H1 (cell line): ENCODE measurements around the gene HMX1. TPM values are rescaled to one million over a fixed set of nuclear protein-coding genes. Genes with fewer than 3 reads are reported as not detected.

Source experiments
- CTCF ChIA-PET: fragments of 300-600 bp; sonication (Branson Sonifier 250); formaldehyde crosslinking; loops from one replicate; lab custom pipeline; 2021; ENCODE audit not compliant: partially characterized antibody; lab: Charles Lee
- POLR2A ChIA-PET: fragments of 300-600 bp; sonication (Branson Sonifier 250); formaldehyde crosslinking; loops from one replicate; lab custom pipeline; 2021; ENCODE audit warnings: inconsistent platforms; ENCODE audit not compliant: partially characterized antibody; lab: Charles Lee
- DNase-seq, 2 experiments: peaks; one replicate each; pipeline versions ENCODE4 v3.0.0 to v3.0.0-alpha.2; 2010 to 2022; ENCODE audit warnings: low spot score in 2 of 2, low read depth in 1 of 2, mixed read lengths in 1 of 2
- FAIRE-seq: peaks from 2 replicates; lab custom pipeline; 2011; peaks lifted over from hg19 to GRCh38; lab: Jason Lieb, UNC
- H2AFZ ChIP-seq: 2 replicates; pipeline ENCODE4 v1.8.1; 2012; ENCODE audit warnings: low read length, inconsistent platforms
- H2AK5ac ChIP-seq: 2 replicates; pipeline ENCODE4 v1.6.1; 2013; ENCODE audit warnings: low read depth, low read length
- H2BK120ac ChIP-seq: replicated peaks from 2 replicates; pipeline ENCODE3; 2013; ENCODE audit warnings: low read depth, low read length, inconsistent platforms
- H2BK12ac ChIP-seq: 2 replicates; pipeline ENCODE4 v1.6.1; 2013; ENCODE audit warnings: low read depth, low read length
- H2BK15ac ChIP-seq: 2 replicates; pipeline ENCODE4 v1.6.1; 2013; ENCODE audit warnings: low read length
- H2BK20ac ChIP-seq: 2 replicates; pipeline ENCODE4 v1.6.1; 2013; ENCODE audit warnings: low read length
- H2BK5ac ChIP-seq: 2 replicates; pipeline ENCODE4 v1.6.1; 2013; ENCODE audit warnings: low read depth, low read length
- H3K14ac ChIP-seq: 2 replicates; pipeline ENCODE4 v1.6.1; 2013; ENCODE audit warnings: inconsistent platforms; ENCODE audit not compliant: insufficient read length
- H3K18ac ChIP-seq: 2 replicates; pipeline ENCODE4 v1.6.1; 2013; ENCODE audit warnings: low read length; ENCODE audit errors: extremely low read depth
- H3K23ac ChIP-seq: 2 replicates; pipeline ENCODE4 v1.6.1; 2013; ENCODE audit warnings: inconsistent platforms; ENCODE audit not compliant: insufficient read length
- H3K23me2 ChIP-seq: 2 replicates; pipeline ENCODE4 v1.6.1; 2013; ENCODE audit warnings: low read depth, low read length
- H3K27ac ChIP-seq: 2 replicates; pipeline ENCODE4 v1.6.1; 2011; ENCODE audit warnings: low read depth, low read length, inconsistent platforms
- H3K27me3 ChIP-seq, 4 experiments: replicated peaks in 1 of 4; 1 replicate in 1 of 4; 2 replicates in 3 of 4; pipeline versions ENCODE4 v1.6.1 to v1.8.1; 2011 to 2013; ENCODE audit warnings: low read length in 3 of 4, mild to moderate bottlenecking in 3 of 4, inconsistent platforms in 2 of 4, mixed read lengths in 2 of 4, moderate library complexity in 1 of 4; ENCODE audit not compliant: control insufficient read depth in 3 of 4, insufficient read depth in 3 of 4; ENCODE audit errors: extremely low read depth in 1 of 4
- H3K36me3 ChIP-seq, 4 experiments: 2 replicates each; pipeline versions ENCODE4 v1.6.1 to v1.8.1; 2011 to 2013; ENCODE audit warnings: mild to moderate bottlenecking in 4 of 4, low read length in 3 of 4, moderate library complexity in 2 of 4, control low read depth in 1 of 4, inconsistent platforms in 1 of 4; ENCODE audit not compliant: insufficient read depth in 4 of 4, control insufficient read depth in 2 of 4
- H3K4ac ChIP-seq: replicated peaks from 2 replicates; pipeline ENCODE3; 2013; ENCODE audit warnings: low read length, low read depth, mixed read lengths, inconsistent platforms; ENCODE audit not compliant: insufficient read length
- H3K4me1 ChIP-seq, 4 experiments: replicated peaks in 1 of 4; 1 replicate in 1 of 4; 2 replicates in 3 of 4; pipeline versions ENCODE4 v1.6.1 to v1.8.1; 2011 to 2013; ENCODE audit warnings: low read length in 3 of 4, inconsistent platforms in 2 of 4, mixed read lengths in 1 of 4; ENCODE audit not compliant: insufficient read depth in 4 of 4, control insufficient read depth in 3 of 4
- H3K4me2 ChIP-seq, 2 experiments: 2 replicates each; pipeline versions ENCODE4 v1.6.1 to v1.8.1; 2011 to 2013; ENCODE audit warnings: low read depth in 2 of 2, low read length in 2 of 2, control low read depth in 1 of 2, inconsistent platforms in 1 of 2, mild to moderate bottlenecking in 1 of 2; ENCODE audit not compliant: insufficient read depth in 1 of 2
- H3K4me3 ChIP-seq, 4 experiments: fragments of 200-600, 300-600 bp in 1 of 4; sonication (generic), shearing (Covaris generic), sonication (Bioruptor Twin) in 1 of 4; 2 replicates each; pipeline versions ENCODE4 v1.5.1 to v1.8.1; 2011 to 2016; ENCODE audit warnings: low read length in 4 of 4, low read depth in 3 of 4, control low read depth in 2 of 4, inconsistent platforms in 2 of 4, mild to moderate bottlenecking in 2 of 4, mixed read lengths in 1 of 4, moderate library complexity in 1 of 4; ENCODE audit not compliant: insufficient read depth in 2 of 4; ENCODE audit errors: extremely low read depth in 1 of 4
- H3K56ac ChIP-seq: replicated peaks from 2 replicates; pipeline ENCODE3; 2013; ENCODE audit warnings: low read depth, mild to moderate bottlenecking, mixed read lengths, low read length, inconsistent platforms; ENCODE audit not compliant: insufficient read length
- H3K79me1 ChIP-seq: 2 replicates; pipeline ENCODE4 v1.6.1; 2013; ENCODE audit warnings: low read depth, low read length, control low read depth
- H3K79me2 ChIP-seq, 2 experiments: 2 replicates each; pipeline versions ENCODE4 v1.6.1 to v1.8.1; 2012 to 2013; ENCODE audit warnings: low read length in 2 of 2, mild to moderate bottlenecking in 2 of 2, inconsistent platforms in 1 of 2; ENCODE audit not compliant: insufficient read depth in 2 of 2, control insufficient read depth in 1 of 2
- H3K9ac ChIP-seq, 4 experiments: replicated peaks in 1 of 4; 1 replicate in 1 of 4; 2 replicates in 3 of 4; pipeline versions ENCODE4 v1.6.1 to v1.8.1; 2011 to 2013; ENCODE audit warnings: low read depth in 3 of 4, low read length in 3 of 4, control low read depth in 2 of 4, mild to moderate bottlenecking in 2 of 4, moderate library complexity in 2 of 4, inconsistent platforms in 1 of 4; ENCODE audit errors: extremely low read depth in 1 of 4
- H3K9me3 ChIP-seq, 2 experiments: 2 replicates each; pipeline versions ENCODE4 v1.6.1 to v1.8.1; 2012 to 2013; ENCODE audit warnings: mild to moderate bottlenecking in 2 of 2, moderate library complexity in 2 of 2, control low read depth in 1 of 2, inconsistent platforms in 1 of 2, low read depth in 1 of 2, low read length in 1 of 2, mixed read lengths in 1 of 2; ENCODE audit not compliant: insufficient read depth in 2 of 2
- H4K20me1 ChIP-seq, 2 experiments: replicated peaks in 1 of 2; 2 replicates each; pipeline versions ENCODE3 to v1.8.1; 2011 to 2013; ENCODE audit warnings: inconsistent platforms in 2 of 2, low read length in 2 of 2, mild to moderate bottlenecking in 1 of 2; ENCODE audit not compliant: insufficient read depth in 2 of 2, control insufficient read depth in 1 of 2
- H4K5ac ChIP-seq: 2 replicates; pipeline ENCODE4 v1.6.1; 2013; ENCODE audit warnings: low read length, low read depth, mixed read lengths, inconsistent platforms; ENCODE audit not compliant: insufficient read length
- H4K8ac ChIP-seq: 2 replicates; pipeline ENCODE4 v1.8.0; 2013; ENCODE audit warnings: mild to moderate bottlenecking, moderate library complexity, low read length, inconsistent platforms; ENCODE audit not compliant: insufficient read depth; ENCODE audit errors: extremely low read depth
- H4K91ac ChIP-seq: replicated peaks from 2 replicates; pipeline ENCODE3; 2013; ENCODE audit warnings: low read length, mixed read lengths, inconsistent platforms; ENCODE audit not compliant: insufficient read length
- SAP30 ChIP-seq: fragments of 300-600 bp; sonication (generic); IDR thresholded peaks from 2 replicates; pipeline ENCODE4 v1.7.1; 2012; ENCODE audit warnings: low read length, moderate library complexity, mild to moderate bottlenecking, inconsistent platforms; ENCODE audit not compliant: insufficient read depth, insufficient replicate concordance
- TAF1 ChIP-seq: IDR thresholded peaks from 2 replicates; pipeline ENCODE4 v1.6.1; 2011; ENCODE audit warnings: mild to moderate bottlenecking, low read depth, low read length
- WGBS, 2 experiments: shearing (Covaris generic) in 1 of 2; methylation state at CpG; one replicate each; pipeline versions ENCODE4 v1.1.6 to v1.1.7; 2013 to 2015; ENCODE audit warnings: low lambda C conversion rate in 2 of 2, mixed read lengths in 2 of 2, inconsistent platforms in 1 of 2, low coverage in 1 of 2, missing lambda C conversion rate in 1 of 2; ENCODE audit not compliant: insufficient replicate concordance in 2 of 2, insufficient coverage in 1 of 2, insufficient read length in 1 of 2; ENCODE audit errors: extremely low coverage in 1 of 2, missing lambda C conversion rate in 1 of 2; 5-methylcytosine and 5-hydroxymethylcytosine counted together
- polyA plus RNA-seq, 7 experiments: library from polyadenylated mRNA; depleted of rRNA in 3 of 7; stranded (reverse) in 5 of 7; unstranded in 2 of 7; fragments of >200 nt in 5 of 7; fragments of 200-250 nt in 2 of 7; gene quantifications; 1 replicate in 5 of 7; 2 replicates in 1 of 7; 4 replicates in 1 of 7; pipeline versions ENCODE4 v1.2.1 to v1.2.3, GENCODE V29; 2011 to 2013; ENCODE audit warnings: missing spikeins in 2 of 7, mixed read lengths in 2 of 7
- total RNA-seq: library from RNA; stranded (reverse); fragmentation: NEBNext Ultra II Directional; extraction: Animal tissue kit (Norgen Biotek cat#: 25700); gene quantifications from 2 replicates; pipeline ENCODE4 v1.2.1, GENCODE V29; 2021

HMX1 gene
- total and polyA plus RNA-seq, 2 of the 8 experiments (the other 6 are each of a cell fraction or from before 2014, with no cell fraction given) = 0.26 TPM; not detected in 1

- no peaks in the 10 kb centered on the region for H3K36me3 ChIP-seq
- no peak overlapping the region for H3K9ac ChIP-seq
- no peak overlapping the region for H3K56ac ChIP-seq
- no peak overlapping the region for H2BK120ac ChIP-seq
- FAIRE-seq = no peak
- 91% methylated on average over 9 of the region's 9 CpGs; no CpG with 5 or more reads in 1 of the 2 experiments for WGBS, 2 experiments
- H3K4ac ChIP-seq = no peak overlapping the region
- H3K79me2 ChIP-seq = no peaks in the 10 kb centered on the region
- no peak overlapping the region for H4K5ac ChIP-seq
- H2BK15ac ChIP-seq = no peak overlapping the region
- no peak overlapping the region for H3K23ac ChIP-seq
- no peaks in the 10 kb centered on the region for H3K9me3 ChIP-seq
- H2BK20ac ChIP-seq = no peak overlapping the region
- H3K4me3 ChIP-seq = no peak overlapping the region
- H3K79me1 ChIP-seq = no peaks in the 10 kb centered on the region
- H3K18ac ChIP-seq = no peak overlapping the region
- H4K91ac ChIP-seq = no peak overlapping the region
- no peak overlapping the region for H4K8ac ChIP-seq
- no peak for TF ChIP-seq TAF1
- TF ChIP-seq SAP30 = no peak
- peaks cover 3 to 17% of the 10 kb centered on the region in 2 experiments for H4K20me1 ChIP-seq
- H2AFZ ChIP-seq = no peak overlapping the region
- DNase-seq = no peak
- H3K27ac ChIP-seq = no peak overlapping the region
- no peak overlapping the region for H2BK5ac ChIP-seq
- CTCF ChIA-PET = no interaction called here
- H3K4me1 ChIP-seq = peaks cover 0 to 8% (median 5%) of the 10 kb centered on the region in 4 experiments; a peak in 4 of 7 replicates
- H3K23me2 ChIP-seq = peaks cover 9% of the 10 kb centered on the region; the same call in 1 of the 2 replicates
- peak overlapping the region; percentile 86; the same call in 1 of the 2 replicates for H2AK5ac ChIP-seq
- no peak overlapping the region for H3K14ac ChIP-seq
- 0 out of 2 replicates have a peak overlapping the region, but pooled peaks have one; percentile 9 for H2BK12ac ChIP-seq
- POLR2A ChIA-PET = no interaction called here
- H3K4me2 ChIP-seq = no peak overlapping the region
- H3K27me3 ChIP-seq = peaks cover 37 to 88% (median 79%) of the 10 kb centered on the region in 4 experiments
These were observed 9.2 kb upstream of the HMX1 start for GRCh38 chr4:8880851-8881250.
